ENCODE data around the gene RGS10.

Gene RGS10

GRCh38 chr10:119495545-119495944 lies 47.0 kb downstream of the RGS10 start:
- no peak for DNase-seq

GRCh38 chr10:119495021-119495505 lies 47.5 kb downstream of the RGS10 start:
- DNase-seq = no peak

- DNase-seq = no peak
These were observed 48.1 kb downstream of the RGS10 start for GRCh38 chr10:119494236-119495020.

- peak; percentile 33 for DNase-seq
These were observed 49.4 kb downstream of the RGS10 start for GRCh38 chr10:119493155-119493554.

DNA sequence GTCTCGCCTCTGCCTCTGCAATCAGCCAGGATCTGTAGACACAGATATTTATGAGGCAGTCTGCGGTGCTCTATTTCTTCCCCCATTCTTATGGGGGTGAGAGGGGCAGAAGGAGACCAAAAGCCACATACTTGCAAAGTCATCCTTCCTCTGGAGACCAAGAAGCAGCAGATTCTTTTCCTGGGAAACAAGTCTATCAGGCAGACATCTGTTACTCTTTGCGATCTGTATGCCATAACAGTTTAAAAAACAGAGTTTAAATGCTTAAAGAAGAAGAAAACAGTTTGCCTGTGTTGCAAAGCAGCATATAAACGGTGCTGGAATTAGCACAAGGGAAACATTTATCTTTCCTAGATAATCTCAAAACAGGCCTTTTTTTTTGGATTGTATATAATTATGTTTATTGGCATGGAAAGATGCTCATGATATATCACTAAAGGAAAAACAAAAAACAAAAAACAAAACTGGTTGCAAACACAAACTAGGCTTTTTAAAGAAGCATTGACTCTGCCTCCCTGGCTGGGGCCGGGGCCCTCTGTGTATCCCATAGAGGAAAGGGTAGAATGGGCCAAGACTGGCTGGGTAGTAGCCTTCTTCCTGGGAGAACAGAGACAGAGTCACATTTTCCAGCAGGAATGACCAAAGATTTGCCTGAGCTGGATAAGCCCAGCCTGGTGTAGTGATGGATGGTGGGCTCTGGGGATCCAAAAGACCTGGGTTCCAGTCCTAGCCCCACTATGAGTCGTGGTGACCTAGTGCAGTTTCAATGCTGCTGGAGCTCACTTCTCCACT lies 50.4 kb downstream of the RGS10 start:
- DNase-seq = no peak

DNA sequence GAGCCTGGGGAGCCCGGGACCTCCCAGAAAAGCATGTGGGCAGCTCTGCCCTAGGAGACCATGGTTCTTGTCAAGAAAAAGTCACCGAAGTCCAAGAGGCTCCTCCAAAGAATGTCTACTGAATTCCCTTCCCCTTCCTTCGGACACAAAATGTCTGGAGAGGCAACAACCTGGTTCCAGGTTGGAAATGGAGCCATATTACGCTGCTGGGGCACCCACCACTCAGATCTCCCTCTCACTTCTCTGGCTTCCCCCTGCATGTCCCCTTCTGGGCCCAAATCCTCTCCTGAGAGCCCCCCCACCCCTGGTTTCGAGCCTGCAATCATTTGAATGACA lies 52.6 kb downstream of the RGS10 start:
- DNase-seq = no peak

DNA sequence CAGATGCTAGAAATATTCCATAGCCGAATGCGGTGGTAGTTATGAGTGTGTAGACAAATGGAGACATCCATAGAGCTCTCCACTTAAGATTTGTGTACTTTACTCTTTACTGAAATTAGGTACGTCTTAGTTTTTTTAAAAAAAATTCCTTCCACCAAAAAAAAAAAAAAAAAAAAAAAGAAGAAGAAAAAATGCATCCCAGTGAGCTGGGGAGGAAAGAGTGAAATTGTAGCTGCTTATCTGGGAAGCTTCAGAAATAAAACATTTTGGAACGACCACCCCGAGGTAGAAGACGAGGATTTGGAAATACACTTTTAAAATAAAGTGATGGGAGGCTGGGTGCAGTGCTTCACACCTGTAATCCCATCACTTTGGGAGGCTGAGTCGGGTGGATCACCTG lies 53.8 kb downstream of the RGS10 start:
- DNase-seq = no peak

GRCh38 chr10:119483839-119484238 lies 58.7 kb downstream of the RGS10 start:
- DNase-seq = no peak

- no peak for DNase-seq
These were observed 59.5 kb downstream of the RGS10 start for GRCh38 chr10:119483001-119483400.

GRCh38 chr10:119481781-119482426 lies 60.6 kb downstream of the RGS10 start:
- DNase-seq = no peak

GRCh38 chr10:119480667-119481066 lies 61.9 kb downstream of the RGS10 start:
- no peak for DNase-seq

DNA sequence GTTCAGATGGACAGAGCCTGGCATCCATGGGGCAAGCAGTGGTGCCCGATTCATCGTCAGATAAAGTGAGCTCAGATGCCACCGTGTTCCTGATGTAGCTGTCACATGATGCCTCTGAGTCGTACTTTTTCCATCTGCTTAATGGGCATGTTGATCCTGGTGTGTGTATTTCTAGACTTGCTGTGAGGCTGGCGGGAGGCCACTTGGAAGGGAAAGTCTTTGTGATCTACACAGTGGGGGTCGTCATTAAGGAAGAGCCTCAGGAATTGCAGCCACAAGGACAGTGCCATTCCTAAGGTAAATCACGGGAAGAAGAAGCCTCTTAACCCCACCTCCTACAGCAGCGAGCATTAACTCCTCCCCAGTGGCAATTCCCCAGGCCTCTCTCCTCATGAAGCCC lies 63.0 kb downstream of the RGS10 start:
- DNase-seq = no peak

DNA sequence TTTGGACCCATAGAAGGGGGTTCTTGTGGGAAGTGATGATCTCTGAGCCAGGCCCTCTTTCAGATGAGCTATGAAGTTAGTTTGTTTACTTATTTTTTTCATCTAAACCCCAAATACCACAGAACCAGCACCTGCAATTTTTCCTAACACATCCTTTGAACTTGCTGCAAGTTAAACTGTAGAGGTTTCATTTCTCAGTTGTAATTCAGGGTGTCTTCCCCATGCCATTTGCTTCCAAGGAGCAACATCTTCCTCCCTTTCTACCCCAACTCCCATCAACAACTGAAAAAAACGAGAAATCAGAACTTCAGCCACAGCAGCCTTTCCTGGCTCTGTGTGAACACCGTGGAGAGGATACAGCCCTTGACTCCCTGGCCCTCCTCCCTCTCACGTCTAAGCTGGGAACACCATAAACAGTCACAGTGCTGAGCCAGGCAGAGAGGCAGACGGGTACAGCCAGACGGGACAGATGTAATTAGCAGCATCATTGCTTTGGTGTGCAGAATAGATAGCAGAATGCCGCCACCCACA lies 63.6 kb downstream of the RGS10 start:
- no peak for DNase-seq

- DNase-seq = peak; percentile 33
These were observed 64.3 kb downstream of the RGS10 start for GRCh38 chr10:119478111-119478802.

DNA sequence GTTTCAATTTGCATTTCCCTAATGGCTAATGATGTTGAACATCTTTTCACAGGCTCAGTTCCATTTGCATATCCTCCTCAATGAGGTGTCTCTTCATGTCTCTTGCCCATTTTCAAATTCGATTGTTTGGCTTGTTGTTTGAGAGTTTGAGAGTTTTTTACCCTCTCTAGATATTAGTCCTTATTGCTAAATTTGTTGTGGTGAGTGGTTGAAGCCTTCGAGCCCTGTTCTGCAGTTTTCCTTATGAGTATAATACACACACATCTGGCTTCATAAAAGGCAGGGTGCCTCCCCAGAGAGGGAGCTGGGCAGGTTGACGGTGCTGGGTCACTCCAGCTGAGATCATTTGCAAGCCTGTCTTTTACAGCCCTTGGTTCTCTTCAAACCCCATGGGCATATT lies 65.1 kb downstream of the RGS10 start:
- no peak for DNase-seq

- no peak for DNase-seq
These were observed 67.9 kb downstream of the RGS10 start for GRCh38 chr10:119474606-119475005.

- no peak for DNase-seq
These were observed 68.7 kb downstream of the RGS10 start for GRCh38 chr10:119473771-119474170.

GRCh38 chr10:119470920-119471702 lies 71.4 kb downstream of the RGS10 start:
- DNase-seq = no peak

GRCh38 chr10:119469846-119470245 lies 72.7 kb downstream of the RGS10 start:
- DNase-seq = no peak

GRCh38 chr10:119469325-119469707 lies 73.2 kb downstream of the RGS10 start:
- DNase-seq = no peak

DNA sequence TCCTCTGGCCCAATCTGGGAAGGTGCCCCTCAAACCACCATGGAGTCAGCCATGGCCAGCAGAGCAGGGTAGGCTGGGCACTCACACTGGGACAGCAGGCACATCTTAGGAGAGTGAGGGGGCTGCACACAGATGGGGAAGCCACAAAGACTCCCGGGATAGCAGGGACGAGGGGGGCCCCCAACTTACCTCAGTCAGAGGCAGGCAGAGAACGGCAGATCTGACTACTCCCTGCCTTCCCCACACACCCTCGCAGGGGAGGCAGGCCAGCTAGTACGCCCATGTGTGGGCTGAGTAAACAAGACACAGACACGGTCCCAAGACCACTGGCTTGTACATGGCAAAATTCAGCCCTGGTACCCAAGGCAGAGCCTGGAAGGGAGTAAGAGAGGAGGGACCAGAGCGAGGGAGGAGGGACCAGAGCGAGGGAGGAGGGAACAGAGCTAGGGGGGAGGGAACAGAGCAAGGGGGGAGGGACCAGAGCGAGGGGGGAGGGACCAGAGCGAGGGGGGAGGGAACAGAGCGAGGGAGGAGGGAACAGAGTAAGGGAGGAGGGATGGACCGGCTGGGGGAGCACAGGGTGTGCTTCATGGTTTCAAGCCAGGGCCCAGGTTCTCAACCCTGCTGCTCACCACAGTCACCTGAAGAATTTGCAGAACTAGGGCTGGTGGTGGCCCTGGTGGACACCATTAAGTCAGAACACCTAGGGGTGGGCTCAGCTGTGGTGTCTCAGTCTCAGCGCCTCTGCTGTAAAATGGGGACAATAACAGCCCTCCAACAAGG lies 73.8 kb downstream of the RGS10 start:
- DNase-seq = no peak
